HepG2 (cell line): ENCODE data around the gene BRS3. TPM values are rescaled to one million over a fixed set of nuclear protein-coding genes. Genes with fewer than 3 reads are reported as not detected.
A peak's percentile ranks its signal among the peaks of the same experiment; 100 is the strongest.

Source experiments
- ATAC-seq: fragments of 200-7000 bp; cut with Tn5 transposase; 3 replicates; pipeline ENCODE4 v1.9.1; 2020; ENCODE audit warnings: mild to moderate bottlenecking, moderate library complexity
- BruUV-seq: library from RNA; stranded (reverse); fragments of 400-500 nt; replicated peaks from 2 replicates; lab custom pipeline; 2021; lab: Mats Ljungman, UMichigan
- CTCF ChIA-PET: fragments of 300-600 bp; formaldehyde crosslinking; extraction: SDS; loops from one replicate; lab custom pipeline; 2021; ENCODE audit warnings: low total read pairs, inconsistent platforms, low intra/inter-chr PET ratio; lab: Yijun Ruan, JAX
- POLR2A ChIA-PET: fragments of 350-600 bp; sonication (Branson Sonifier 250); formaldehyde crosslinking; loops from one replicate; lab custom pipeline; 2020; ENCODE audit warnings: antibody characterized with exemption, inconsistent platforms; lab: Yijun Ruan, JAX
- DNase-seq: peaks from one replicate; pipeline ENCODE4 v3.0.0-alpha.2; 2015; ENCODE audit warnings: low spot score
- FAIRE-seq: peaks from 3 replicates; lab custom pipeline; 2011; peaks lifted over from hg19 to GRCh38; lab: Jason Lieb, UNC
- H2AFZ ChIP-seq: one replicate; pipeline ENCODE4 v1.6.1; 2011; ENCODE audit warnings: low read length, inconsistent platforms
- H3K27ac ChIP-seq: fragments of 300-600 bp; 3 replicates; pipeline ENCODE4 v1.8.0; 2011; ENCODE audit warnings: mixed run types, mild to moderate bottlenecking, mixed read lengths, low read length, inconsistent platforms; ENCODE audit not compliant: insufficient read depth; ENCODE audit errors: extremely low read length
- H3K27me3 ChIP-seq, 2 experiments: fragments of 200-600 bp in 1 of 2; 2 replicates in 1 of 2; 3 replicates in 1 of 2; pipeline versions ENCODE4 v1.6.0 to v1.8.0; 2011; ENCODE audit warnings: low read length in 2 of 2, mild to moderate bottlenecking in 2 of 2, moderate library complexity in 2 of 2, inconsistent platforms in 1 of 2; ENCODE audit not compliant: insufficient read depth in 2 of 2, control insufficient read depth in 1 of 2
- H3K36me3 ChIP-seq, 2 experiments: fragments of 200-600 bp in 1 of 2; replicated peaks in 1 of 2; 2 replicates in 1 of 2; 3 replicates in 1 of 2; pipeline versions ENCODE4 v1.5.1 to v1.8.0; 2011; ENCODE audit warnings: low read length in 2 of 2, inconsistent platforms in 1 of 2; ENCODE audit not compliant: insufficient read depth in 2 of 2, control insufficient read depth in 1 of 2
- H3K4me1 ChIP-seq: 2 replicates; pipeline ENCODE4 v1.5.1; 2012; ENCODE audit warnings: low read length, inconsistent platforms; ENCODE audit not compliant: insufficient read depth
- H3K4me2 ChIP-seq: 2 replicates; pipeline ENCODE4 v1.6.0; 2011; ENCODE audit warnings: low read depth, low read length, inconsistent platforms
- H3K4me3 ChIP-seq, 3 experiments: fragments of 200-600 bp in 1 of 3; sonication (generic), shearing (Covaris generic) in 1 of 3; replicated peaks in 1 of 3; 2 replicates each; pipeline ENCODE4 v1.5.1; 2011 to 2016; ENCODE audit warnings: low read length in 3 of 3, inconsistent platforms in 2 of 3, low read depth in 2 of 3, mild to moderate bottlenecking in 2 of 3, control low read depth in 1 of 3, mixed read lengths in 1 of 3; ENCODE audit not compliant: insufficient read depth in 1 of 3
- H3K79me2 ChIP-seq: one replicate; pipeline ENCODE4 v1.6.1; 2011; ENCODE audit warnings: low read length, inconsistent platforms; ENCODE audit not compliant: insufficient read depth
- H3K9ac ChIP-seq: 2 replicates; pipeline ENCODE4 v1.6.0; 2011; ENCODE audit warnings: mild to moderate bottlenecking, low read depth, low read length, inconsistent platforms; ENCODE audit not compliant: insufficient read depth
- H3K9me3 ChIP-seq: 2 replicates; pipeline ENCODE4 v1.5.1; 2012; ENCODE audit warnings: mild to moderate bottlenecking, low read length
- H4K20me1 ChIP-seq: 2 replicates; pipeline ENCODE4 v1.6.0; 2011; ENCODE audit warnings: inconsistent platforms, mild to moderate bottlenecking, low read length, moderate library complexity; ENCODE audit not compliant: insufficient read depth
- DZIP1 ChIP-seq: sonication (generic); formaldehyde crosslinking; IDR thresholded peaks from 2 replicates; pipeline ENCODE4 v1.5.0; 2020; ENCODE audit warnings: mild to moderate bottlenecking, missing genetic modification reagents
- FOXA3 ChIP-seq: IDR thresholded peaks from 2 replicates; pipeline ENCODE4 v1.6.1; 2016; ENCODE audit warnings: missing genetic modification reagents, missing compliant biosample characterization
- IKZF1 ChIP-seq: fragments of 450-650 bp; IDR thresholded peaks from 2 replicates; pipeline ENCODE4 v1.7.1; 2016
- MED13 ChIP-seq: sonication (generic); formaldehyde crosslinking; IDR thresholded peaks from 2 replicates; pipeline ENCODE4 v1.5.0; 2020; ENCODE audit warnings: missing genetic modification reagents
- MYC ChIP-seq: sonication (generic); formaldehyde crosslinking; IDR thresholded peaks from 2 replicates; pipeline ENCODE4 v1.9.0; 2021; ENCODE audit warnings: missing genetic modification reagents, borderline replicate concordance
- SALL1 ChIP-seq: sonication (generic); formaldehyde crosslinking; IDR thresholded peaks from 2 replicates; pipeline ENCODE4 v1.8.0; 2022; ENCODE audit warnings: mild to moderate bottlenecking, missing genetic modification reagents
- TARDBP ChIP-seq: sonication (generic); formaldehyde crosslinking; IDR thresholded peaks from 2 replicates; pipeline ENCODE4 v1.8.0; 2022; ENCODE audit warnings: mild to moderate bottlenecking, missing genetic modification reagents
- ZBTB42 ChIP-seq: sonication (generic); formaldehyde crosslinking; IDR thresholded peaks from 2 replicates; pipeline ENCODE4 v1.5.0; 2020; ENCODE audit warnings: mild to moderate bottlenecking, missing genetic modification reagents
- ZBTB8A ChIP-seq: sonication (generic); formaldehyde crosslinking; IDR thresholded peaks from 2 replicates; pipeline ENCODE4 v1.4.0; 2020; ENCODE audit warnings: mild to moderate bottlenecking, low read depth, missing genetic modification reagents, borderline replicate concordance
- ZKSCAN1 ChIP-seq: fragments of 150-350 bp; IDR thresholded peaks from 2 replicates; pipeline ENCODE4 v1.6.1; 2014; ENCODE audit warnings: low read length
- ZNF24 ChIP-seq: fragments of 450-650 bp; IDR thresholded peaks from 2 replicates; pipeline ENCODE4 v1.6.1; 2017; ENCODE audit warnings: antibody characterized with exemption, mild to moderate bottlenecking
- ZNF605 ChIP-seq: sonication (generic); formaldehyde crosslinking; IDR thresholded peaks from 2 replicates; pipeline ENCODE4 v1.8.0; 2022; ENCODE audit warnings: mild to moderate bottlenecking, missing genetic modification reagents
- ZNF615 ChIP-seq: sonication (generic); formaldehyde crosslinking; IDR thresholded peaks from 2 replicates; pipeline ENCODE4 v1.5.0; 2020; ENCODE audit warnings: mild to moderate bottlenecking, missing genetic modification reagents, borderline replicate concordance
- ZNF670 ChIP-seq: sonication (generic); formaldehyde crosslinking; IDR thresholded peaks from 2 replicates; pipeline ENCODE4 v1.8.0; 2022; ENCODE audit warnings: mild to moderate bottlenecking, missing genetic modification reagents, borderline replicate concordance
- WGBS: methylation state at CpG from one replicate; pipeline ENCODE4 v1.1.6; 2017; ENCODE audit warnings: low lambda C conversion rate; 5-methylcytosine and 5-hydroxymethylcytosine counted together
- in situ Hi-C: cut with HindIII; loops from 2 replicates; pipeline ENCODE4 v1.10.0; 2017; ENCODE audit warnings: low pct_unique_long_range_greater_than_20kb; ENCODE audit not compliant: extremely low pct_ligation_motif_present
- intact Hi-C: fragments of 100-400 bp; cut with micrococcal nuclease; formaldehyde crosslinking; loops from one replicate; pipeline ENCODE4 v1.10.0; 2022; ENCODE audit not compliant: unreplicated experiment
- polyA plus RNA-seq, 8 experiments: library from polyadenylated mRNA; depleted of rRNA in 3 of 8; stranded (reverse) in 7 of 8; unstranded in 1 of 8; fragments of >200 nt; fragmentation: Illumina TruSeq in 4 of 8; extraction: Trizol in 4 of 8; gene quantifications; 2 replicates each; pipeline versions ENCODE4 v1.2.1 to v1.2.3, GENCODE V29; 2011 to 2016; ENCODE audit warnings: low read depth in 4 of 8, missing spikeins in 1 of 8, mixed read lengths in 1 of 8; ENCODE audit not compliant: insufficient read depth in 1 of 8
- total RNA-seq, 5 experiments: library from RNA; depleted of rRNA; stranded (reverse); fragments of >200 nt; fragmentation: Illumina TruSeq; extraction: Trizol; gene quantifications; 2 replicates each; pipeline ENCODE4 v1.2.3, GENCODE V29; 2016; ENCODE audit warnings: low read depth in 1 of 5
- TF ChIP-seq, protein P1 (sequence below), 2 experiments: sonication (generic) in 1 of 2; formaldehyde crosslinking in 1 of 2; IDR thresholded peaks; 2 replicates each; pipeline versions ENCODE4 v1.6.1 to v1.9.0; 2014 to 2022; ENCODE audit warnings: antibody characterized with exemption in 1 of 2, borderline replicate concordance in 1 of 2, inconsistent platforms in 1 of 2, low read depth in 1 of 2, missing genetic modification reagents in 1 of 2

The BRS3 gene
- total and polyA plus RNA-seq, 2 of the 13 experiments (the other 11 are each of a cell fraction or from before 2014, with no cell fraction given), result not detected

- no peak for TF ChIP-seq ZNF615 (CRISPR knock-in tag)
- TF ChIP-seq, all 625 proteins: peak for 0
Observed at GRCh38 chrX:136495043-136495442, 7.3 kb downstream of the BRS3 start (continued).

GRCh38 chrX:136496186-136496763, 8.5 kb downstream of the BRS3 start:
- Histone ChIP-seq H3K27me3 (no peaks in the 10 kb centered on the region; a peak in 1 of 5 replicates), H3K4me3 (peak overlapping the region; percentile 61 to 79 (median 76)), H2AFZ (peak overlapping the region; percentile 83), H3K9ac (peak overlapping the region; percentile 70), H4K20me1 (no peaks in the 10 kb centered on the region), H3K4me1 (peaks cover 11% of the 10 kb centered on the region), H3K4me2 (peak overlapping the region; percentile 83), H3K79me2 (peaks cover 10% of the 10 kb centered on the region), H3K36me3 (peaks cover 0 to 5% of the 10 kb centered on the region in 2 experiments; a peak in 2 of 5 replicates), H3K27ac (peak overlapping the region; percentile 85), H3K9me3 (no peaks in the 10 kb centered on the region)
- TSS peak; percentile 94 for BruUV-seq
- in situ Hi-C loops (no loop called here), intact Hi-C loops (no loop called here)
- CTCF ChIA-PET, result no interaction called here
- ATAC-seq, result peak; percentile 30
- POLR2A ChIA-PET, result no interaction called here
- peak; percentile 12 for DNase-seq
- WGBS, result 3% methylated on average over 8 of the region's 13 CpGs
- FAIRE-seq, result peak; percentile 39
- peak; percentile 64; the same call in 1 of the 2 replicates for TF ChIP-seq ZNF24
- no peak for TF ChIP-seq ZBTB42
- TF ChIP-seq IKZF1, result no peak
- no peak for TF ChIP-seq DZIP1
- no peak for TF ChIP-seq MYC (CRISPR knock-in tag)
- no peak for TF ChIP-seq ZBTB8A (CRISPR knock-in tag)
- TF ChIP-seq SALL1 (CRISPR knock-in tag), result peak; percentile 13; the same call in 1 of the 2 replicates
- TF ChIP-seq, protein P1, sequence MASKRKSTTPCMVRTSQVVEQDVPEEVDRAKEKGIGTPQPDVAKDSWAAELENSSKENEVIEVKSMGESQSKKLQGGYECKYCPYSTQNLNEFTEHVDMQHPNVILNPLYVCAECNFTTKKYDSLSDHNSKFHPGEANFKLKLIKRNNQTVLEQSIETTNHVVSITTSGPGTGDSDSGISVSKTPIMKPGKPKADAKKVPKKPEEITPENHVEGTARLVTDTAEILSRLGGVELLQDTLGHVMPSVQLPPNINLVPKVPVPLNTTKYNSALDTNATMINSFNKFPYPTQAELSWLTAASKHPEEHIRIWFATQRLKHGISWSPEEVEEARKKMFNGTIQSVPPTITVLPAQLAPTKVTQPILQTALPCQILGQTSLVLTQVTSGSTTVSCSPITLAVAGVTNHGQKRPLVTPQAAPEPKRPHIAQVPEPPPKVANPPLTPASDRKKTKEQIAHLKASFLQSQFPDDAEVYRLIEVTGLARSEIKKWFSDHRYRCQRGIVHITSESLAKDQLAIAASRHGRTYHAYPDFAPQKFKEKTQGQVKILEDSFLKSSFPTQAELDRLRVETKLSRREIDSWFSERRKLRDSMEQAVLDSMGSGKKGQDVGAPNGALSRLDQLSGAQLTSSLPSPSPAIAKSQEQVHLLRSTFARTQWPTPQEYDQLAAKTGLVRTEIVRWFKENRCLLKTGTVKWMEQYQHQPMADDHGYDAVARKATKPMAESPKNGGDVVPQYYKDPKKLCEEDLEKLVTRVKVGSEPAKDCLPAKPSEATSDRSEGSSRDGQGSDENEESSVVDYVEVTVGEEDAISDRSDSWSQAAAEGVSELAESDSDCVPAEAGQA (IDR thresholded peaks at IDR 0.05; ENCODE audit: low read depth), result no peak
- TF ChIP-seq, protein P1 (CRISPR knock-in tag; IDR thresholded peaks at IDR 0.05; ENCODE audit: borderline replicate concordance), result no peak
- 0 out of 2 replicates have a peak, but pooled peaks have one; percentile 43 for TF ChIP-seq ZKSCAN1
- peak; percentile 68 for TF ChIP-seq FOXA3 (CRISPR knock-in tag)
- no peak for TF ChIP-seq ZNF605 (CRISPR knock-in tag)
- no peak for TF ChIP-seq ZNF670
- no peak for TF ChIP-seq TARDBP
- no peak for TF ChIP-seq MED13 (CRISPR knock-in tag)
